C4-2B (cell line): ENCODE results near the gene P4HA3.

Experiments
- H3K27ac ChIP-seq: fragments of 450-650 bp; 2 replicates; pipeline ENCODE4 v1.5.1; 2017
- ZFX ChIP-seq: fragments of 450-650 bp; IDR thresholded peaks from 2 replicates; pipeline ENCODE4 v1.6.1; 2017
- TF ChIP-seq, protein P1 (sequence below): fragments of 450-650 bp; conservative IDR thresholded peaks from 2 replicates; pipeline ENCODE4 v1.5.1; 2017; ENCODE audit warnings: mild to moderate bottlenecking

Gene P4HA3

DNA sequence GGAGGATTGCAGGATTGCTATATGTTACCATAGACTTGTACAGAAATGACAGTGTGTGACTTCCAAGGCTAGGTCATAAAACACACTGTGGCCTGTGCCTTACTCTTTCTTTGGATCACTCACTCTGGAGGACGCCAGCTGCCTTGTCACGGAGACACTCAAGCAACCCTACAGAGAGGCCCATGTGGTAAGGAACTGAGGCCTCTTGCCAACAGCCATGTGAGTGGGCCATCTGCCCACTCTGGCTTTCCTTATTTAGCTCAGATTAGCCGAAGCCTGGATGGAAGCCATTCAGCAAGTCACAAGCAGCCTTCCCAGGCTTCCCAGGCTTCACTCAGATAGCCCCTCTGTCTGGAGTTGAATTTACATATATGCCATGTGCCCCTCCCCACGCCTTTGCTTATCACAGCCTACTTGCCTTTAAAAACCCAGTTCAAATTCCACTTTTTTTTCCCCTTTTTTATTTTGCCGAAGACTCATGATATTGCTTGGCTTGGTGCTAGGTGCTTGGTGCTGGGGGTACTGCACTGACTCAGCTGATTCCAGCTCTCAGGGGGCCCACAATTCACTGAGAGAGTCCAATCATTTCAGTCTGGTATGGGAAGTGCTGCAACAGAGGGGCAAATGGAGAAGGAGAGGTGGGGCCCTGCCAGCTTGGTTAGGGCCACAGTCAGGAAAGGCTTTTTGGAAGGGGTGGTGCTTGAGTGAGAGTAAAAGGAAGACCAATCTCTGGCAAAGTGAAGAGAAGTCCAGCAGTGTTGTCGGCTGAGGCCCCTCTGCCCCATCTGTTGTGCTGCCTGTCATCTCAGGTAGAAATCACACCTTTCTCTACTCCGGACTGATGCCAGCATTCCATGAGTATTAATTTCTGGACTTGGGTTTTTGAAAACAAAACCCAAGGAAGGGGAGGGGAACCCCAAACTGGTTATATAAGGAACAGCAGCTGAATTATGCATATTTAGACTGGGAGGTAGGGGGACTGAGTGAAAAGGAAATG, 14.5 kb upstream of the P4HA3 start:
- H3K27ac ChIP-seq: peak overlapping the region; percentile 22
- TF ChIP-seq, protein P1, sequence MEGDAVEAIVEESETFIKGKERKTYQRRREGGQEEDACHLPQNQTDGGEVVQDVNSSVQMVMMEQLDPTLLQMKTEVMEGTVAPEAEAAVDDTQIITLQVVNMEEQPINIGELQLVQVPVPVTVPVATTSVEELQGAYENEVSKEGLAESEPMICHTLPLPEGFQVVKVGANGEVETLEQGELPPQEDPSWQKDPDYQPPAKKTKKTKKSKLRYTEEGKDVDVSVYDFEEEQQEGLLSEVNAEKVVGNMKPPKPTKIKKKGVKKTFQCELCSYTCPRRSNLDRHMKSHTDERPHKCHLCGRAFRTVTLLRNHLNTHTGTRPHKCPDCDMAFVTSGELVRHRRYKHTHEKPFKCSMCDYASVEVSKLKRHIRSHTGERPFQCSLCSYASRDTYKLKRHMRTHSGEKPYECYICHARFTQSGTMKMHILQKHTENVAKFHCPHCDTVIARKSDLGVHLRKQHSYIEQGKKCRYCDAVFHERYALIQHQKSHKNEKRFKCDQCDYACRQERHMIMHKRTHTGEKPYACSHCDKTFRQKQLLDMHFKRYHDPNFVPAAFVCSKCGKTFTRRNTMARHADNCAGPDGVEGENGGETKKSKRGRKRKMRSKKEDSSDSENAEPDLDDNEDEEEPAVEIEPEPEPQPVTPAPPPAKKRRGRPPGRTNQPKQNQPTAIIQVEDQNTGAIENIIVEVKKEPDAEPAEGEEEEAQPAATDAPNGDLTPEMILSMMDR: no peak
- peak; percentile 12; the same call in 1 of the 2 replicates for TF ChIP-seq ZFX

DNA sequence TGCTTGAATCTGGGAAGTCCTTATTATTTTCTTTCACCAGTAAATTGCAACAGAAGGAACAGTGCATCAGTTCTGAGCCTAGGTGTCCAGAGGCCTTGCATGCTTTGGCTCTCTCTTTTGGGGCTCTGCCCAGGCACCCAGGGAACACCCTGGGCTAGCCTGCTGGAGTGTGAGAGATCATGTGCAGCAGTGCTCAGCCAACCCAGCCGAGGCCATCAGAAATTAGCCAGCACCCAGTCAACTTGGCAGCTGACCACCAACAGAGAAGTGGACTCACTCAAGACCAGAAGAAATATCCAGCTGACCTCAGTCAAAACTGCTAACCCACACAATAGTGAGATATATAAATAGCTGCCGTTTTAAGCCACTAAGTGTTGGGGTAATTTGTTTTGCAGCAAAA, 11.2 kb upstream of the P4HA3 start:
- TF ChIP-seq, protein P1: no peak
- no peak for TF ChIP-seq ZFX

DNA sequence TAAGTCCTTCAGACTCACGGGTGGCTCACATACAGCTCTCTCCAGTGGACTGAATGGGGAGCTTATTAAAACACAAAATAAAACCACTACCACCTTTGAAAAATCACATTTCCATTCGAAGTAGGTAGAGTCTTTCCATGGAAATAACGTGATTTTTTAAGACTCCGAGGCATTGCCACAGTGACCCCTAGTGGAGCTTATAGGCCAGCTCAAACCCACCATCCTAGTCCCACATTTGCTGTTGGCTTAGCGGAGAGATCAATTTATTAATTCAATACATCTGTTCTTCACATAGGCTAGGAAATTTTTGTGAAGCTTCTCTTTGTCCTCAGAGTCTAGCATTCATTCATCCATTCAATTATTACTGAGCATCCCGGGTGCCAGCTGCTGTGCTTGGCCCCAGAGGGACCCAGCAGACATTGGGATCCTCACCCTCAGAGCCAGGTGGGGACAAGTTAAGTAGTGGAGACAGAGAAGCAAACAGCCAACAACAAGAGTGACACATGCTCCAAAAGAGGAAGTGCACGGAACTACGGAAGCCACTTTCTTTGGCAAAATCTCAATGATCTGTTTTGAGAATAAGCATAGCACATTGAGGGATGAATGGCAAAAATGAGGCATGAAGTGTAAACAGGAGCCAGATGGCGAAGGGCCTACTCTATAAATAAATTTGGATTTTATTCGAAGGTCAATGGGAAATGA, 10.2 kb upstream of the P4HA3 start:
- no peak for TF ChIP-seq ZFX
- TF ChIP-seq, protein P1: peak; percentile 95
- no peak overlapping the region for H3K27ac ChIP-seq

More for the DNA sequence above, 11.2 kb upstream of the P4HA3 start:
- H3K27ac ChIP-seq: no peak overlapping the region

DNA sequence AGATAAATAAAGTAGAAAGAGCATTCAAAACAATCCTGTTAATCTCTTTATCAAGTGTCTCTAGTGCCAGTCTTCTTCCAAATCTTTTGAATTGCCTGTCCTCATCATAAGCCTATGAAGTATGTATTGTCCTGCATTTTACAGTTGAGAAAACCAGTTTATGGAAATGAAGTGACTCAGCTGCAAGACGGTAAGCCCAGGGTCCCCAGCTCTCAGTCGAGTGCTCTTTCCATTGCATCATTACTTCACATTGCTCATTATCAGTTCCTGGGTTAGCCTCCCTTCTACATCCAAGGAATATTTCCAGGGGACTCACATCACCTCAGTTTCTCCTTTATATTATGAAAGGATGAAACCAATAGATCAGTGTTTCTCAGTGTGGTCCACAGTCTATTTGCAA, 9.1 kb upstream of the P4HA3 start:
- TF ChIP-seq, protein P1: no peak
- no peak for TF ChIP-seq ZFX
- H3K27ac ChIP-seq: no peak overlapping the region

DNA sequence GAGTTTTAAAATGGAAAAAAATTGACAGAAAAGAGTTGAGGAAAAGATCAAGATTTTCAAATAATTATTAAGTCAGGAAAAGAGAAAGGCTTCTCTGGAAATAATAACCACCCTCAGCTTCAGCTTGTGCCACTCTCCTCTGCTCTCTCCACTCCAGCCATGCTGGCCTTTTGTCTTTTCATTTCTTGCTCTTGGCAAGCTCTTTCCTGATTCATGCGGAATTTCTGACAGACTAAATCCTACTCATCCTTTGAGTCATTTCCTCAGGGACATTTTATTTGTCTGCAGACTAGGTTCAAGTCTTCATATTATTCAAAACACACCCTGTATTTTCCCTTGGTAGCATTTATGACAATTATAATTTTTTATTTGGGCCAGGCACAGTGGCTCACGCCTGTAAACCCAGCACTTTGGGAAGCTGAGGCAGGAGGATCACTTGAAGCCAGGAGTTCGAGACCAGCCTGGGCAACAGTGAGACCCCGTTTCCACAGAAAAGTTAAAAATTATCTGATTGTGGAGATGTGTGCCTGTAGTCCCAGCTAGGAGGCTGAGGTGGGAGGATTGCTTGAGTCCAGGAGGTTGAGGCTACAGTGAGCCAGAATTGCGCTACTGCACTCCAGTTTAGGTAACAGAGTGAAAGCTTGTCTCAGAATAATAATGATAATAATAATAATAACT, 7.8 kb upstream of the P4HA3 start:
- TF ChIP-seq, protein P1: no peak
- TF ChIP-seq ZFX: no peak
- no peak overlapping the region for H3K27ac ChIP-seq

DNA sequence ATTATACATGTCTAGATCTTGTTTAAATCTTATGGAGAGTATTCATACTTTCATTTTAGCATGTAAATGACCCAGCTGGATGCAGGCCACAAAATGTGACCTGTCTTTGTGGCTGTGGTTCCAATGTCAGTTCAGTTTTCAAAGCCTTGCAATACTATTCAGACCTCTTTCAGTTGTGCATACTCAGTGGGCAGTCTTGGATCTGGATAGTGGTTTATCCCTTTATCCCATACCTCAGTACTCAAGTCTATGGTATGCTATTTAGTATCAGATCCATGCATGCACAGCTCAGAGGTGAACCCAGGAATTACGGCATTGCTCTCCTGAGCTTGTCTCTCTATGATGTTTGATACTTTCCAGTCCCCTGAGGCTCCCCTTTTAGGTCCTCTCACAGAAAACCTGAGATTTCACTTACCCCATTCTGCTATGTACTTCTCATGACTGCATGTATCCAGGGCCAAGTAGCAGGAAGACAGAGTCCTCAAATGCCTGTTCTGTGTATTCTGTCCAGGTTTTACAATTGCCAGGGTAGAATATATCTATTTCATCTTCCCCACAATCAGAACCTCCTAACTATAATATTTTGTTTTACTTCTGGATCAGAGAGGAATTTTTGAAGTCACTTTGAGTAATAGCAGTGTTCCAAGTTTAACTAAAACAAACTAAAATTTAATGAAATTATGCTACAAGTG, 6.9 kb upstream of the P4HA3 start:
- TF ChIP-seq, protein P1: no peak
- TF ChIP-seq ZFX: no peak
- no peak overlapping the region for H3K27ac ChIP-seq
